ENCODE measurements around the gene LRGUK. TPM values are rescaled to one million over a fixed set of nuclear protein-coding genes. Genes with fewer than 3 reads are reported as not detected.

The LRGUK gene
- total RNA-seq, 1 experiment from 2014 or later: 0.19 TPM

GRCh38 chr7:134134004-134134403 lies 6.9 kb downstream of the LRGUK start:
- no peaks in the 10 kb centered on the region for H3K36me3 Mint-ChIP-seq (ENCODE audit: insufficient read depth, unreplicated experiment)
- ChIA-PET CTCF (no interaction called here), POLR2A (no interaction called here)
- H3K4me1 Mint-ChIP-seq (ENCODE audit: insufficient read depth, unreplicated experiment): no peaks in the 10 kb centered on the region
- H3K9me3 Mint-ChIP-seq (ENCODE audit: unreplicated experiment): no peaks in the 10 kb centered on the region
- H3K27ac Mint-ChIP-seq (ENCODE audit: low read depth, unreplicated experiment): no peak overlapping the region
- H3K4me3 Mint-ChIP-seq (ENCODE audit: unreplicated experiment): no peak overlapping the region
- intact Hi-C loops (cut with micrococcal nuclease): no loop called here
- H3K27me3 Mint-ChIP-seq (ENCODE audit: insufficient read depth, unreplicated experiment): peaks cover 53% of the 10 kb centered on the region
- BruUV-seq (replicated peaks): no TSS peak
- no peak for DNase-seq (ENCODE audit: unreplicated experiment)
- TF ChIP-seq, protein P1, sequence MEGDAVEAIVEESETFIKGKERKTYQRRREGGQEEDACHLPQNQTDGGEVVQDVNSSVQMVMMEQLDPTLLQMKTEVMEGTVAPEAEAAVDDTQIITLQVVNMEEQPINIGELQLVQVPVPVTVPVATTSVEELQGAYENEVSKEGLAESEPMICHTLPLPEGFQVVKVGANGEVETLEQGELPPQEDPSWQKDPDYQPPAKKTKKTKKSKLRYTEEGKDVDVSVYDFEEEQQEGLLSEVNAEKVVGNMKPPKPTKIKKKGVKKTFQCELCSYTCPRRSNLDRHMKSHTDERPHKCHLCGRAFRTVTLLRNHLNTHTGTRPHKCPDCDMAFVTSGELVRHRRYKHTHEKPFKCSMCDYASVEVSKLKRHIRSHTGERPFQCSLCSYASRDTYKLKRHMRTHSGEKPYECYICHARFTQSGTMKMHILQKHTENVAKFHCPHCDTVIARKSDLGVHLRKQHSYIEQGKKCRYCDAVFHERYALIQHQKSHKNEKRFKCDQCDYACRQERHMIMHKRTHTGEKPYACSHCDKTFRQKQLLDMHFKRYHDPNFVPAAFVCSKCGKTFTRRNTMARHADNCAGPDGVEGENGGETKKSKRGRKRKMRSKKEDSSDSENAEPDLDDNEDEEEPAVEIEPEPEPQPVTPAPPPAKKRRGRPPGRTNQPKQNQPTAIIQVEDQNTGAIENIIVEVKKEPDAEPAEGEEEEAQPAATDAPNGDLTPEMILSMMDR (IDR thresholded peaks at IDR 0.05; ENCODE audit: unreplicated experiment): no peak

DNA sequence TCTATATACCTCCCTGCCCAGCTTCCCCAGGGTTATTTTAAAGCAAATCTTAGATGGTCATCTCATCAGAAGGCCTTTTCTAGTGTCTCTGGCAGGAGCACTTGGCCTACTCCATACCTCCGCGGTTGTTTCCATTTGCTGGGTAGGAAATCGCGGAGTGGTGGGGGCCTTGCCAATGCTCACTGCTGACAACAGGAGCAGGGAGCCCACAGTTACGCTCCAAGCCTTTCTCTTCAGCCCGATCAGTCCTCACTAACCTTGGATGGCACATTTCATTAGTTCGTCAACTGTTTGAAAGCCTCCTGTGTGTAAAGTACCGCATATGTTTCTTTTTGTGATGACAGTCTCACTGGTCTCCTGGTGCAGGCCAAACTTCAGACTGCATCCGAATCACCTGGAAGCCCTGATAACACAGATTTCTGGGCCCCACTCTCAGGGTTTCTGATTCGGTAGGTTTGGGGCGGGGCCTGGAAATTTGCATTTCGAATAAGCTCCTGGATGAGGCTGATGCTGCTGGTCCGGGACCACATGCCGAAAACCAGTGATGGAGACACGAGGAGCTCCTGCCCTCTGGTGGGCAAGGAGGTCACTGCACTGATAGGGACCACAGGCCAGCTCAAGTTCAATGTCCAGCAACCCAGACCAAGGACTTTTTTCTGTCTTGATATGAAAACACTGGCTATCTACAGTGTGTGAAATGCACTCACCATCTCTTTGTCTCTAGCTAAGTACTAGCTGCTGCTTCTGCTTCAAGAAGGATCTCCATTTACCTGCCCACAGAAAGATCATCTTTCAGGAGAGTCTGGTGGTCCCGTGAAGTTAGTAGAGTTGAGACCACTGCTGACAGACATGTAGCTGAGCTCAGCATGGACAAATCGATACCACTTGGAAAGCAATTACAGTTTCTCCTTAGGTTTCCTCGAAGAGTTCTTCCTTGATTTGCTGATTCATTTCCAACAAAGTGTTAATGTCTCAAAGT lies 14.0 kb downstream of the LRGUK start:
- Mint-ChIP-seq H3K27ac (ENCODE audit: low read depth, unreplicated experiment) (no peak overlapping the region), H3K9me3 (ENCODE audit: unreplicated experiment) (no peaks in the 10 kb centered on the region), H3K36me3 (ENCODE audit: insufficient read depth, unreplicated experiment) (no peaks in the 10 kb centered on the region), H3K4me1 (ENCODE audit: insufficient read depth, unreplicated experiment) (no peaks in the 10 kb centered on the region), H3K4me3 (ENCODE audit: unreplicated experiment) (no peak overlapping the region), H3K27me3 (ENCODE audit: insufficient read depth, unreplicated experiment) (no peaks in the 10 kb centered on the region)
- peak; percentile 66 for DNase-seq (ENCODE audit: unreplicated experiment)
- POLR2A ChIA-PET: interaction anchor here (0.7 kb wide), 1 partner anchor 10 kb away, joined by 3 read pairs; no protein-coding TSS in a partner anchor
- intact Hi-C loops (cut with micrococcal nuclease): loop anchor here (1.0 kb wide), 1 partner anchor 279 kb away; no protein-coding TSS in a partner anchor
- CTCF ChIA-PET: interaction anchor here (0.5 to 2.6 kb wide), 38 partner anchors 9 to 1674 kb away, joined by 3 to 27 read pairs (median 3); partner anchors contain the start of genes LRGUK and SLC35B4
- BruUV-seq (replicated peaks): no TSS peak
- TF ChIP-seq, protein P1 (IDR thresholded peaks at IDR 0.05; ENCODE audit: unreplicated experiment): peak; percentile 87

- ChIA-PET POLR2A (no interaction called here), CTCF (interaction anchor here (0.5 to 2.6 kb wide), 20 partner anchors 8 to 962 kb away, joined by 3 to 27 read pairs (median 4); partner anchors contain the start of genes LRGUK and SLC35B4)
- BruUV-seq (replicated peaks): no TSS peak
- no peak for DNase-seq (ENCODE audit: unreplicated experiment)
- Mint-ChIP-seq H3K27ac (ENCODE audit: low read depth, unreplicated experiment) (no peak overlapping the region), H3K27me3 (ENCODE audit: insufficient read depth, unreplicated experiment) (no peaks in the 10 kb centered on the region), H3K36me3 (ENCODE audit: insufficient read depth, unreplicated experiment) (no peaks in the 10 kb centered on the region), H3K9me3 (ENCODE audit: unreplicated experiment) (no peaks in the 10 kb centered on the region), H3K4me3 (ENCODE audit: unreplicated experiment) (no peak overlapping the region), H3K4me1 (ENCODE audit: insufficient read depth, unreplicated experiment) (no peaks in the 10 kb centered on the region)
- intact Hi-C loops (cut with micrococcal nuclease): loop anchor here (1.0 kb wide), 1 partner anchor 278 kb away; no protein-coding TSS in a partner anchor
- TF ChIP-seq, protein P1 (IDR thresholded peaks at IDR 0.05; ENCODE audit: unreplicated experiment): no peak
These were observed 14.7 kb downstream of the LRGUK start for GRCh38 chr7:134141868-134142264.

- H3K36me3 Mint-ChIP-seq (ENCODE audit: insufficient read depth, unreplicated experiment): no peaks in the 10 kb centered on the region
- DNase-seq (ENCODE audit: unreplicated experiment): no peak
- TF ChIP-seq, protein P1 (IDR thresholded peaks at IDR 0.05; ENCODE audit: unreplicated experiment): no peak
- no peak overlapping the region for H3K4me3 Mint-ChIP-seq (ENCODE audit: unreplicated experiment)
- no peaks in the 10 kb centered on the region for H3K9me3 Mint-ChIP-seq (ENCODE audit: unreplicated experiment)
- CTCF ChIA-PET: interaction anchor here (0.7 to 2.8 kb wide), 2 partner anchors 13 to 48 kb away, joined by 3 to 13 read pairs; no protein-coding TSS in a partner anchor
- intact Hi-C loops (cut with micrococcal nuclease): no loop called here
- no peak overlapping the region for H3K27ac Mint-ChIP-seq (ENCODE audit: low read depth, unreplicated experiment)
- BruUV-seq (replicated peaks): no TSS peak
- no peaks in the 10 kb centered on the region for H3K4me1 Mint-ChIP-seq (ENCODE audit: insufficient read depth, unreplicated experiment)
- peaks cover 12% of the 10 kb centered on the region for H3K27me3 Mint-ChIP-seq (ENCODE audit: insufficient read depth, unreplicated experiment)
- POLR2A ChIA-PET: interaction anchor here (0.6 kb wide), 1 partner anchor 295 kb away, joined by 3 read pairs; no protein-coding TSS in a partner anchor
These were observed 26.5 kb downstream of the LRGUK start for GRCh38 chr7:134153493-134154136.
